ENCODE data around the gene OSBPL3. TPM values are rescaled to one million over a fixed set of nuclear protein-coding genes. Genes with fewer than 3 reads are reported as not detected.

OSBPL3 gene
- total RNA-seq, 1 donor from 2014 or later: 8.0 TPM

- no peak overlapping the region for H3K9ac ChIP-seq
- H3K9me3 ChIP-seq (ENCODE audit: low read depth): no peaks in the 10 kb centered on the region
- Mint-ChIP-seq H3K27ac (peak overlapping the region; percentile 78), H3K27me3 (ENCODE audit: insufficient read depth, low read depth) (peaks cover 28% of the 10 kb centered on the region), H3K36me3 (peaks cover 2% of the 10 kb centered on the region), H3K4me3 (peak overlapping the region; percentile 92), H3K9me3 (peaks cover 6% of the 10 kb centered on the region), H3K4me1 (peaks cover 41% of the 10 kb centered on the region)
- H2AFZ ChIP-seq (replicated peaks): peak overlapping the region; percentile 92
- H3K4me3 ChIP-seq: peak overlapping the region; percentile 79
- H3K27ac ChIP-seq: no peak overlapping the region
- peaks cover 13% of the 10 kb centered on the region for H3K4me1 ChIP-seq
- peaks cover 28% of the 10 kb centered on the region for H3F3A ChIP-seq (ENCODE audit: low read depth)
- TF ChIP-seq EZH2phosphoT487 (IDR thresholded peaks at IDR 0.05) (no peak), CTCF (IDR thresholded peaks at IDR 0.05) (no peak), EZH2 (IDR thresholded peaks at IDR 0.05) (no peak)
- H3K27me3 ChIP-seq: peaks cover 52% of the 10 kb centered on the region
- H3K36me3 ChIP-seq: no peaks in the 10 kb centered on the region
- DNase-seq (ENCODE audit: low spot score): peak; percentile 44
- peak overlapping the region; percentile 90 for H3K4me2 ChIP-seq
- H3K79me2 ChIP-seq (ENCODE audit: low read depth): peaks cover 7% of the 10 kb centered on the region
- H4K20me1 ChIP-seq (ENCODE audit: low read depth): no peaks in the 10 kb centered on the region
Observed at GRCh38 chr7:24980534-24981170, 674 bp upstream of the OSBPL3 start.

DNA sequence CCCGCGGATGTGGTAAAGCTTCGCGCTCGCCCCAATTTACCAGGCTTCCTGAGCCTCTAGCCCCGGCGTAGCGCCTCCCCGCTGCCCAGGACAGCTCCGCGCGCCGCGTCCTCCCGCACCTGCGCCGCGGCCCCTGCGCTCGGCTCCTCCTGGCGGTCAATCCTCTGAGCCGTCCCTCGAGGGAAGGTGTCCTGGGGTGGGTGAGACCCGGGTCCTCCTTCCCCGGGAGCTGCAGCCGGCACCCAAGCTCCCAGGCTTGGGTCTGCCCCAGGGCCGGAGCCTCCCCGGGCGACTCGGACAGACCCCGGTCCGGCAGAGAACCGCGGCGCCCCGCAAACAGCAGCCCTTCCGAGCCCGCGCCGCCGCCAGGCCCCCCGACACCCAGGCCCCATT lies 512 bp downstream of the OSBPL3 start:
- peak overlapping the region; percentile 98 for H2AFZ ChIP-seq (replicated peaks)
- no peak for DNase-seq (ENCODE audit: low spot score)
- peaks cover 13% of the 10 kb centered on the region for H3K4me1 ChIP-seq
- Mint-ChIP-seq H3K27me3 (ENCODE audit: insufficient read depth, low read depth) (peaks cover 28% of the 10 kb centered on the region), H3K4me1 (peaks cover 44% of the 10 kb centered on the region), H3K4me3 (peak overlapping the region; percentile 92), H3K9me3 (peaks cover 5% of the 10 kb centered on the region), H3K36me3 (peaks cover 5% of the 10 kb centered on the region), H3K27ac (no peak overlapping the region)
- H3K9ac ChIP-seq: no peak overlapping the region
- TF ChIP-seq EZH2 (IDR thresholded peaks at IDR 0.05) (peak; percentile 40), EZH2phosphoT487 (IDR thresholded peaks at IDR 0.05) (no peak), CTCF (IDR thresholded peaks at IDR 0.05) (peak; percentile 54)
- H3K4me3 ChIP-seq: peak overlapping the region; percentile 79
- H3K36me3 ChIP-seq: no peaks in the 10 kb centered on the region
- peaks cover 52% of the 10 kb centered on the region for H3K27me3 ChIP-seq
- H3K4me2 ChIP-seq: peak overlapping the region; percentile 90
- H3K27ac ChIP-seq: no peak overlapping the region
- peaks cover 7% of the 10 kb centered on the region for H3K79me2 ChIP-seq (ENCODE audit: low read depth)
- H4K20me1 ChIP-seq (ENCODE audit: low read depth): no peaks in the 10 kb centered on the region
- H3K9me3 ChIP-seq (ENCODE audit: low read depth): no peaks in the 10 kb centered on the region
- peaks cover 28% of the 10 kb centered on the region for H3F3A ChIP-seq (ENCODE audit: low read depth)

GRCh38 chr7:24978843-24979469 lies 1.0 kb downstream of the OSBPL3 start:
- H2AFZ ChIP-seq (replicated peaks): peak overlapping the region; percentile 98
- H3K27ac ChIP-seq: no peak overlapping the region
- peaks cover 28% of the 10 kb centered on the region for H3F3A ChIP-seq (ENCODE audit: low read depth)
- H3K27ac Mint-ChIP-seq: peak overlapping the region; percentile 67
- no peak for TF ChIP-seq CTCF (IDR thresholded peaks at IDR 0.05)
- peak; percentile 31 for TF ChIP-seq EZH2 (IDR thresholded peaks at IDR 0.05)
- H3K4me3 Mint-ChIP-seq: peak overlapping the region; percentile 92
- peaks cover 2% of the 10 kb centered on the region for H3K9me3 Mint-ChIP-seq
- no peaks in the 10 kb centered on the region for H3K36me3 ChIP-seq
- peak overlapping the region; percentile 90 for H3K4me2 ChIP-seq
- peak overlapping the region; percentile 79 for H3K4me3 ChIP-seq
- peak; percentile 89 for DNase-seq (ENCODE audit: low spot score)
- H3K36me3 Mint-ChIP-seq: peaks cover 4% of the 10 kb centered on the region
- peaks cover 26% of the 10 kb centered on the region for H3K27me3 Mint-ChIP-seq (ENCODE audit: insufficient read depth, low read depth)
- no peaks in the 10 kb centered on the region for H3K9me3 ChIP-seq (ENCODE audit: low read depth)
- H4K20me1 ChIP-seq (ENCODE audit: low read depth): no peaks in the 10 kb centered on the region
- peaks cover 52% of the 10 kb centered on the region for H3K27me3 ChIP-seq
- H3K4me1 Mint-ChIP-seq: peaks cover 47% of the 10 kb centered on the region
- no peak overlapping the region for H3K9ac ChIP-seq
- H3K4me1 ChIP-seq: peaks cover 13% of the 10 kb centered on the region
- H3K79me2 ChIP-seq (ENCODE audit: low read depth): peaks cover 7% of the 10 kb centered on the region

Measured in neural progenitor cell (in vitro differentiated cells).